ENCODE measurements around the gene RAB1B. TPM values are rescaled to one million over a fixed set of nuclear protein-coding genes. Genes with fewer than 3 reads are reported as not detected.

RAB1B gene
- total and polyA plus RNA-seq, 2 donors (not counting 1 experiment from before 2014, with no cell fraction given): 77.1 to 77.8 TPM

GRCh38 chr11:66281776-66282467 lies 13.5 kb downstream of the RAB1B start:
- Histone ChIP-seq H3K27me3 (replicated peaks in 1 of 4; ENCODE audit: control extremely low read depth in 1 of 4, control insufficient read depth in 3 of 4, insufficient read depth in 4 of 4, low read length in 3 of 4) (peaks cover 0 to 16% (median 3%) of the 10 kb centered on the region in 4 experiments), H3K79me2 (ENCODE audit: control insufficient read depth, insufficient read depth, low read length) (peaks cover 22% of the 10 kb centered on the region), H3K9me3 (ENCODE audit: control extremely low read depth in 1 of 3, control insufficient read depth in 2 of 3, insufficient read depth in 1 of 3, low read length in 2 of 3) (no peaks in the 10 kb centered on the region), H3K36me3 (replicated peaks in 1 of 2; ENCODE audit: control extremely low read depth in 1 of 2, control insufficient read depth in 1 of 2, extremely low read depth in 1 of 2, insufficient read depth in 2 of 2, low read length in 1 of 2) (peaks cover 0 to 13% of the 10 kb centered on the region in 2 experiments), H3K4me1 (ENCODE audit: control insufficient read depth in 2 of 2, insufficient read depth in 2 of 2, low read length in 2 of 2) (peaks cover 27 to 37% of the 10 kb centered on the region in 2 donors), H2AFZ (ENCODE audit: insufficient read depth, low read depth, low read length, poor library complexity, severe bottlenecking) (no peak overlapping the region), H4K20me1 (ENCODE audit: control insufficient read depth, insufficient read depth, low read length, poor library complexity, severe bottlenecking) (peaks cover 37% of the 10 kb centered on the region), H3K4me2 (replicated peaks; ENCODE audit: low read depth, low read length, poor library complexity, severe bottlenecking) (peak overlapping the region; percentile 58), H3K9ac (ENCODE audit: low read length) (no peak overlapping the region), H3K4me3 (ENCODE audit: control extremely low read depth in 1 of 5, extremely low read depth in 1 of 5, insufficient read depth in 1 of 5, low read depth in 2 of 5, low read length in 4 of 5) (no peak overlapping the region), H3K27ac (ENCODE audit: low read length in 2 of 2) (peak overlapping the region; percentile 30 to 44)
- Mint-ChIP-seq H3K4me3 (peak overlapping the region; percentile 60), H3K4me1 (peaks cover 39% of the 10 kb centered on the region), H3K9me3 (ENCODE audit: insufficient read depth) (no peaks in the 10 kb centered on the region), H3K27me3 (peaks cover 3% of the 10 kb centered on the region), H3K27ac (peak overlapping the region; percentile 95)
- 51% methylated on average over 6 of the region's 20 CpGs for WGBS (ENCODE audit: insufficient coverage)
- POLR2A ChIA-PET: interaction anchor here (0.8 to 1.5 kb wide), 4 partner anchors 14 to 1160 kb away, joined by 3 to 11 read pairs (median 4); partner anchors contain the start of genes FAU, MRPL49 and RAB1B
- no peak for DNase-seq
- intact Hi-C loops (cut with micrococcal nuclease): loop anchor here (1.0 kb wide), 2 partner anchors 14 to 60 kb away; partner anchors contain the start of gene RAB1B
- no peak for ATAC-seq (ENCODE audit: low read depth)
- no peak for TF ChIP-seq CTCF (IDR thresholded peaks at IDR 0.05)
- no peak for TF ChIP-seq EZH2 (IDR thresholded peaks at IDR 0.05; ENCODE audit: borderline replicate concordance, insufficient read depth, low read depth, low read length, poor library complexity, severe bottlenecking)
- CTCF ChIA-PET: interaction anchor here (0.7 to 4.1 kb wide), 13 partner anchors 9 to 229 kb away, joined by 3 to 33 read pairs (median 4); partner anchors contain the start of genes RAB1B, SF3B2, SLC29A2 and TMEM151A

Measured in B cell (primary cell).